Bone marrow (tissue), 2 donors: ENCODE data around the gene SIRT3.

Source experiments
- DNase-seq, 2 donors: peaks; one replicate each; lab custom pipeline; 2025; lab: John Stamatoyannopoulos, UW

SIRT3 gene

GRCh38 chr11:215581-216037 is 20.5 kb downstream of the SIRT3 start:
- DNase-seq, result no peak

- DNase-seq, result no peak
These were observed 22.1 kb downstream of the SIRT3 start for GRCh38 chr11:214083-214482.

- no peak for DNase-seq
These were observed 23.0 kb downstream of the SIRT3 start for GRCh38 chr11:213111-213510.

- DNase-seq, result no peak
These were observed 23.7 kb downstream of the SIRT3 start for GRCh38 chr11:212150-213100.

GRCh38 chr11:211741-212140 is 24.4 kb downstream of the SIRT3 start:
- DNase-seq, result no peak

- no peak for DNase-seq
These were observed 24.8 kb downstream of the SIRT3 start for GRCh38 chr11:211295-211694.

GRCh38 chr11:210803-211180 is 25.4 kb downstream of the SIRT3 start:
- no peak for DNase-seq

GRCh38 chr11:210122-210802 is 25.9 kb downstream of the SIRT3 start:
- no peak for DNase-seq

GRCh38 chr11:209275-210121 is 26.6 kb downstream of the SIRT3 start:
- DNase-seq, result no peak

GRCh38 chr11:208917-209260 is 27.3 kb downstream of the SIRT3 start:
- DNase-seq, result no peak

- peak; percentile 46 to 48 for DNase-seq
These were observed 27.8 kb downstream of the SIRT3 start for GRCh38 chr11:208181-208916.

GRCh38 chr11:207863-208180 is 28.3 kb downstream of the SIRT3 start:
- no peak for DNase-seq

- DNase-seq, result peak; percentile 96 to 98
These were observed 28.8 kb downstream of the SIRT3 start, which contains the start of the genes BET1L and RIC8A for GRCh38 chr11:207208-207862. Gene BET1L (minus strand): TSS chr11:207399. CDS start chr11:207321, 78 bp downstream. Gene RIC8A (plus strand): TSS chr11:207708. CDS start chr11:208855, 1,147 bp downstream.

- DNase-seq, result no peak
These were observed 29.5 kb downstream of the SIRT3 start for GRCh38 chr11:206526-207207.

GRCh38 chr11:206002-206384 is 30.1 kb downstream of the SIRT3 start:
- no peak for DNase-seq

- no peak for DNase-seq
These were observed 30.7 kb downstream of the SIRT3 start for GRCh38 chr11:205221-206001.

GRCh38 chr11:204587-205109 is 31.5 kb downstream of the SIRT3 start:
- DNase-seq, result no peak

- DNase-seq, result no peak
These were observed 32.1 kb downstream of the SIRT3 start for GRCh38 chr11:203945-204586.
